Measurements from ENCODE around the gene SRRM1.

DNA sequence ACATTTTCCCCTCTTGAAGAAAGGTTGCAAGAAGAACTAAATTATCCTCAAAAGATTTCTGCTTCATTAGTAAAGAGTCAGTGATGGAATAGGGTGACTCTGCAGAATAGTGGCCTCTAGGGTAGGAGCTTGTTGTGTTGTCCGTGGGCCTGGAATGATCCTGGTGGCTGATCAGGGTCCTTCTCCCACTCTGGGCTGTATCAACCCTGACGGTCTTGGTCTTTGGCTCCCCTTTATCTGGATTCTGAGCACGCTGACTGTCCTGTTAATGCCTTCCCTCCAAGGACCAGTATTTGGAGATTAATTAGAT lies 36.9 kb upstream of the SRRM1 start:
- TF ChIP-seq, protein P1, sequence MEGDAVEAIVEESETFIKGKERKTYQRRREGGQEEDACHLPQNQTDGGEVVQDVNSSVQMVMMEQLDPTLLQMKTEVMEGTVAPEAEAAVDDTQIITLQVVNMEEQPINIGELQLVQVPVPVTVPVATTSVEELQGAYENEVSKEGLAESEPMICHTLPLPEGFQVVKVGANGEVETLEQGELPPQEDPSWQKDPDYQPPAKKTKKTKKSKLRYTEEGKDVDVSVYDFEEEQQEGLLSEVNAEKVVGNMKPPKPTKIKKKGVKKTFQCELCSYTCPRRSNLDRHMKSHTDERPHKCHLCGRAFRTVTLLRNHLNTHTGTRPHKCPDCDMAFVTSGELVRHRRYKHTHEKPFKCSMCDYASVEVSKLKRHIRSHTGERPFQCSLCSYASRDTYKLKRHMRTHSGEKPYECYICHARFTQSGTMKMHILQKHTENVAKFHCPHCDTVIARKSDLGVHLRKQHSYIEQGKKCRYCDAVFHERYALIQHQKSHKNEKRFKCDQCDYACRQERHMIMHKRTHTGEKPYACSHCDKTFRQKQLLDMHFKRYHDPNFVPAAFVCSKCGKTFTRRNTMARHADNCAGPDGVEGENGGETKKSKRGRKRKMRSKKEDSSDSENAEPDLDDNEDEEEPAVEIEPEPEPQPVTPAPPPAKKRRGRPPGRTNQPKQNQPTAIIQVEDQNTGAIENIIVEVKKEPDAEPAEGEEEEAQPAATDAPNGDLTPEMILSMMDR (IDR thresholded peaks at IDR 0.05): no peak
- no peak for TF ChIP-seq POLR2A (IDR thresholded peaks at IDR 0.05)

Data from heart left ventricle (tissue), 13 donors.